Thymus (tissue), 11 donors: ENCODE measurements around the gene FBP1. TPM values are rescaled to one million over a fixed set of nuclear protein-coding genes. Genes with fewer than 3 reads are reported as not detected.

Experiments
- DNase-seq, 9 donors: peaks; one replicate each; pipeline ENCODE4 v3.0.0-alpha.2; 2013; ENCODE audit warnings: low spot score in 9 of 9, low read depth in 6 of 9, missing footprints in 1 of 9
- H3K27ac ChIP-seq, 2 donors: one replicate each; pipeline ENCODE4 v1.5.1; 2013; ENCODE audit warnings: control low read depth in 1 of 2, low read depth in 1 of 2, low read length in 1 of 2, mild to moderate bottlenecking in 1 of 2, moderate library complexity in 1 of 2
- H3K27me3 ChIP-seq, 2 donors: one replicate each; pipeline ENCODE4 v1.5.1; 2013; ENCODE audit warnings: low read length in 1 of 2; ENCODE audit not compliant: control insufficient read depth in 2 of 2, insufficient read depth in 1 of 2
- H3K36me3 ChIP-seq, 2 donors: one replicate each; pipeline ENCODE4 v1.5.1; 2013; ENCODE audit warnings: low read length in 1 of 2, mild to moderate bottlenecking in 1 of 2, moderate library complexity in 1 of 2; ENCODE audit not compliant: control insufficient read depth in 2 of 2, insufficient read depth in 2 of 2
- H3K4me1 ChIP-seq, 2 donors: one replicate each; pipeline ENCODE4 v1.5.1; 2013; ENCODE audit warnings: low read length in 2 of 2; ENCODE audit not compliant: control insufficient read depth in 2 of 2, insufficient read depth in 2 of 2
- H3K4me3 ChIP-seq, 2 donors: one replicate each; pipeline ENCODE4 v1.5.1; 2013; ENCODE audit warnings: low read length in 2 of 2, control low read depth in 1 of 2, mild to moderate bottlenecking in 1 of 2
- H3K9me3 ChIP-seq, 2 donors: one replicate each; pipeline ENCODE4 v1.5.1; 2013; ENCODE audit warnings: low read length in 1 of 2, mild to moderate bottlenecking in 1 of 2; ENCODE audit not compliant: control insufficient read depth in 2 of 2, insufficient read depth in 1 of 2
- WGBS: extraction: QIAGEN DNeasy Blood & Tissue Kit; methylation state at CpG from one replicate; pipeline ENCODE4 v1.1.7; 2013; 5-methylcytosine and 5-hydroxymethylcytosine counted together
- polyA plus RNA-seq: library from polyadenylated mRNA; stranded (reverse); fragments of 200-250 nt; gene quantifications from one replicate; pipeline ENCODE4 v1.2.3, GENCODE V29; 2013
- total RNA-seq: library from RNA; stranded (reverse); fragments of 120-200 nt; gene quantifications from one replicate; pipeline ENCODE4 v1.2.4, GENCODE V29; 2013
- donor health status: healthy.

FBP1 gene
- total and polyA plus RNA-seq, 2 donors: 0.76 to 10.2 TPM

GRCh38 chr9:94676446-94677131, 37.3 kb upstream of the FBP1 start:
- DNase-seq: no peak
- H3K27ac ChIP-seq: no peak overlapping the region
- H3K36me3 ChIP-seq: no peaks in the 10 kb centered on the region
- WGBS: 97% methylated on average over 9 of the region's 9 CpGs
- H3K9me3 ChIP-seq: no peaks in the 10 kb centered on the region
- no peaks in the 10 kb centered on the region for H3K4me1 ChIP-seq
- no peak overlapping the region for H3K4me3 ChIP-seq
- H3K27me3 ChIP-seq: peaks cover 0 to 2% of the 10 kb centered on the region in 2 donors

GRCh38 chr9:94675008-94675881, 35.9 kb upstream of the FBP1 start:
- DNase-seq: no peak
- 91% methylated on average over 7 of the region's 7 CpGs for WGBS
- H3K4me1 ChIP-seq: no peaks in the 10 kb centered on the region
- H3K9me3 ChIP-seq: no peaks in the 10 kb centered on the region
- no peak overlapping the region for H3K4me3 ChIP-seq
- H3K27me3 ChIP-seq: peaks cover 0 to 2% of the 10 kb centered on the region in 2 donors
- H3K36me3 ChIP-seq: no peaks in the 10 kb centered on the region
- no peak overlapping the region for H3K27ac ChIP-seq

- no peak overlapping the region for H3K4me3 ChIP-seq
- DNase-seq: no peak
- H3K27ac ChIP-seq: no peak overlapping the region
- WGBS: over 99% methylated on average over 2 of the region's 2 CpGs
- no peaks in the 10 kb centered on the region for H3K27me3 ChIP-seq
- H3K9me3 ChIP-seq: no peaks in the 10 kb centered on the region
- peaks cover 0 to 12% of the 10 kb centered on the region in 2 donors for H3K4me1 ChIP-seq
- H3K36me3 ChIP-seq: no peaks in the 10 kb centered on the region
These were observed 33.6 kb upstream of the FBP1 start for GRCh38 chr9:94672811-94673487.

- Histone ChIP-seq H3K27ac (peak overlapping the region in 1 of 2 donors; percentile 87), H3K27me3 (no peaks in the 10 kb centered on the region), H3K4me1 (peaks cover 0 to 12% of the 10 kb centered on the region in 2 donors), H3K4me3 (peak overlapping the region; percentile 45 to 54), H3K9me3 (no peaks in the 10 kb centered on the region), H3K36me3 (no peaks in the 10 kb centered on the region)
- DNase-seq: peak; percentile 33 to 79 (median 51)
- 25% methylated on average over 17 of the region's 17 CpGs for WGBS
These were observed 29.8 kb upstream of the FBP1 start for GRCh38 chr9:94668928-94669729.

- Histone ChIP-seq H3K27ac (no peak overlapping the region), H3K4me1 (peaks cover 0 to 12% of the 10 kb centered on the region in 2 donors), H3K36me3 (no peaks in the 10 kb centered on the region), H3K27me3 (no peaks in the 10 kb centered on the region), H3K9me3 (no peaks in the 10 kb centered on the region), H3K4me3 (no peak overlapping the region)
- no peak for DNase-seq
- WGBS: 59% methylated on average over 6 of the region's 6 CpGs
These were observed 29.2 kb upstream of the FBP1 start for GRCh38 chr9:94668418-94668927.

GRCh38 chr9:94666364-94667099, 27.2 kb upstream of the FBP1 start:
- no peak for DNase-seq
- 96% methylated on average over 14 of the region's 14 CpGs for WGBS
- Histone ChIP-seq H3K27me3 (no peaks in the 10 kb centered on the region), H3K4me3 (no peak overlapping the region), H3K27ac (no peak overlapping the region), H3K36me3 (no peaks in the 10 kb centered on the region), H3K4me1 (peaks cover 0 to 12% of the 10 kb centered on the region in 2 donors), H3K9me3 (no peaks in the 10 kb centered on the region)

- H3K27me3 ChIP-seq: no peaks in the 10 kb centered on the region
- no peak overlapping the region for H3K27ac ChIP-seq
- DNase-seq: no peak
- H3K4me1 ChIP-seq: peaks cover 0 to 12% of the 10 kb centered on the region in 2 donors
- no peak overlapping the region for H3K4me3 ChIP-seq
- H3K9me3 ChIP-seq: no peaks in the 10 kb centered on the region
- no peaks in the 10 kb centered on the region for H3K36me3 ChIP-seq
- WGBS: 96% methylated on average over 3 of the region's 3 CpGs
These were observed 26.3 kb upstream of the FBP1 start for GRCh38 chr9:94665613-94666012.

- peaks cover 0 to 12% of the 10 kb centered on the region in 2 donors for H3K4me1 ChIP-seq
- no peaks in the 10 kb centered on the region for H3K36me3 ChIP-seq
- WGBS: 90% methylated on average over 2 of the region's 2 CpGs
- DNase-seq: no peak
- no peak overlapping the region for H3K27ac ChIP-seq
- no peaks in the 10 kb centered on the region for H3K27me3 ChIP-seq
- H3K4me3 ChIP-seq: no peak overlapping the region
- H3K9me3 ChIP-seq: no peaks in the 10 kb centered on the region
These were observed 25.5 kb upstream of the FBP1 start for GRCh38 chr9:94664801-94665200.
